HEK293T (cell line): Measurements from ENCODE around the gene FCHO2.
"Not testable (repeated sequence)": the region's sequence is repeated elsewhere in the genome, so short reads cannot be mapped to it uniquely, and the experiment has no call there.

Experiments used
- CTCF ChIA-PET: fragments of 350-600 bp; formaldehyde crosslinking; extraction: SDS; loops from one replicate; lab custom pipeline; 2021; ENCODE audit warnings: antibody characterized with exemption, inconsistent platforms; lab: Yijun Ruan, JAX
- POLR2A ChIA-PET: fragments of 350-600 bp; formaldehyde crosslinking; extraction: SDS; loops from one replicate; lab custom pipeline; 2020; ENCODE audit warnings: antibody characterized with exemption, inconsistent platforms; lab: Yijun Ruan, JAX
- DNase-seq: peaks from one replicate; pipeline ENCODE4 v3.0.0; 2012; ENCODE audit warnings: mixed read lengths; ENCODE audit errors: extremely low spot score
- ARNT ChIP-seq: fragments of 450-650 bp; IDR thresholded peaks from 2 replicates; pipeline ENCODE4 v1.6.1; 2017; ENCODE audit warnings: mild to moderate bottlenecking
- BHLHE40 ChIP-seq: fragments of 450-650 bp; IDR thresholded peaks from 2 replicates; pipeline ENCODE4 v1.6.1; 2016; ENCODE audit warnings: mild to moderate bottlenecking, moderate library complexity, borderline replicate concordance
- CTBP1 ChIP-seq: fragments of 450-650 bp; IDR thresholded peaks from 2 replicates; pipeline ENCODE4 v1.6.1; 2016; ENCODE audit warnings: borderline replicate concordance
- ELF4 ChIP-seq: fragments of 450-650 bp; IDR thresholded peaks from 2 replicates; pipeline ENCODE4 v1.6.1; 2017; ENCODE audit warnings: antibody characterized with exemption
- FOXA1 ChIP-seq: fragments of 450-650 bp; IDR thresholded peaks from 2 replicates; pipeline ENCODE4 v1.6.1; 2016; ENCODE audit warnings: mild to moderate bottlenecking
- FOXK2 ChIP-seq: fragments of 450-650 bp; IDR thresholded peaks from 2 replicates; pipeline ENCODE4 v1.6.1; 2016; ENCODE audit warnings: mild to moderate bottlenecking
- FOXM1 ChIP-seq: fragments of 450-650 bp; IDR thresholded peaks from 2 replicates; pipeline ENCODE4 v1.6.1; 2017; ENCODE audit warnings: mild to moderate bottlenecking, borderline replicate concordance
- HDGF ChIP-seq: fragments of 450-650 bp; IDR thresholded peaks from 2 replicates; pipeline ENCODE4 v1.6.1; 2017; ENCODE audit warnings: antibody characterized with exemption, borderline replicate concordance
- L3MBTL2 ChIP-seq: fragments of 450-650 bp; conservative IDR thresholded peaks from 2 replicates; pipeline ENCODE4 v1.6.1; 2016; ENCODE audit warnings: mild to moderate bottlenecking
- LEF1 ChIP-seq: fragments of 450-650 bp; IDR thresholded peaks from 2 replicates; pipeline ENCODE4 v1.6.1; 2017; ENCODE audit warnings: mild to moderate bottlenecking, borderline replicate concordance
- NFRKB ChIP-seq: fragments of 450-650 bp; IDR thresholded peaks from 2 replicates; pipeline ENCODE4 v1.6.1; 2016; ENCODE audit warnings: mild to moderate bottlenecking, moderate library complexity
- PKNOX1 ChIP-seq: fragments of 450-650 bp; IDR thresholded peaks from 2 replicates; pipeline ENCODE4 v1.6.1; 2016
- SP1 ChIP-seq: fragments of 450-650 bp; IDR thresholded peaks from 2 replicates; pipeline ENCODE4 v1.6.1; 2017
- SUZ12 ChIP-seq: fragments of 450-650 bp; IDR thresholded peaks from 2 replicates; pipeline ENCODE4 v1.6.1; 2016; ENCODE audit warnings: mild to moderate bottlenecking
- TARDBP ChIP-seq: fragments of 450-650 bp; IDR thresholded peaks from 2 replicates; pipeline ENCODE4 v1.6.1; 2016
- ZNF384 ChIP-seq: fragments of 450-650 bp; IDR thresholded peaks from 2 replicates; pipeline ENCODE4 v1.6.1; 2016

The FCHO2 gene

GRCh38 chr5:73005886-73006285, 50.0 kb downstream of the FCHO2 start:
- no peak for TF ChIP-seq CTBP1
- no peak for TF ChIP-seq NFRKB
- TF ChIP-seq SUZ12 = no peak
- no peak for TF ChIP-seq BHLHE40
- TF ChIP-seq L3MBTL2 = no peak
- TF ChIP-seq TARDBP = no peak
- no peak for TF ChIP-seq PKNOX1
- TF ChIP-seq FOXK2 = no peak
- no peak for TF ChIP-seq ELF4
- TF ChIP-seq ZNF384 = no peak
- no peak for TF ChIP-seq FOXM1
- TF ChIP-seq HDGF = no peak
- TF ChIP-seq FOXA1 = no peak
- TF ChIP-seq LEF1 = no peak
- no peak for TF ChIP-seq ARNT
- TF ChIP-seq SP1 = no peak
- ChIA-PET POLR2A (no interaction called here), CTCF (no interaction called here)
- no peak for DNase-seq

GRCh38 chr5:73007051-73007450, 51.2 kb downstream of the FCHO2 start:
- DNase-seq = no peak
- TF ChIP-seq SP1 (no peak), TARDBP (no peak), CTBP1 (no peak), BHLHE40 (no peak), LEF1 (no peak), ZNF384 (no peak), NFRKB (no peak), ARNT (no peak)
- ChIA-PET POLR2A (no interaction called here), CTCF (no interaction called here)

GRCh38 chr5:73008831-73009230, 53.0 kb downstream of the FCHO2 start:
- DNase-seq = no peak
- ChIA-PET POLR2A (no interaction called here), CTCF (interaction anchor here (0.8 kb wide), 1 partner anchor 16 kb away, joined by 3 read pairs; no protein-coding TSS in a partner anchor)
- TF ChIP-seq FOXM1 (no peak), LEF1 (no peak), FOXK2 (no peak), SP1 (no peak), ARNT (no peak), FOXA1 (no peak), CTBP1 (no peak), TARDBP (no peak), ELF4 (no peak), BHLHE40 (no peak), NFRKB (no peak), L3MBTL2 (no peak), PKNOX1 (no peak), ZNF384 (no peak), HDGF (no peak), SUZ12 (no peak)

- POLR2A ChIA-PET, CTCF ChIA-PET: not testable (repeated sequence)
Observed at GRCh38 chr5:73011612-73012011, 55.8 kb downstream of the FCHO2 start.

GRCh38 chr5:73018892-73019291, 63.1 kb downstream of the FCHO2 start:
- ChIA-PET CTCF (no interaction called here), POLR2A (no interaction called here)
- TF ChIP-seq SP1 (no peak), HDGF (no peak), BHLHE40 (no peak), L3MBTL2 (no peak), ZNF384 (no peak), ELF4 (no peak), NFRKB (no peak), SUZ12 (no peak), ARNT (no peak), PKNOX1 (no peak), FOXA1 (no peak), FOXM1 (no peak), CTBP1 (no peak), LEF1 (no peak), FOXK2 (no peak), TARDBP (no peak)
- DNase-seq = no peak

More at GRCh38 chr5:73011612-73012011, 55.8 kb downstream of the FCHO2 start:
- not testable (repeated sequence) for DNase-seq

GRCh38 chr5:73019766-73020165, 63.9 kb downstream of the FCHO2 start:
- CTCF ChIA-PET = no interaction called here
- no peak for DNase-seq
- TF ChIP-seq L3MBTL2 (no peak), FOXK2 (no peak), CTBP1 (no peak), LEF1 (no peak), NFRKB (no peak), BHLHE40 (no peak), HDGF (no peak), SP1 (no peak), SUZ12 (no peak)
- POLR2A ChIA-PET = no interaction called here
